Breast epithelium (tissue), 4 donors: Measurements from ENCODE around the gene LIF. TPM values are rescaled to one million over a fixed set of nuclear protein-coding genes. Genes with fewer than 3 reads are reported as not detected.

Experiments
- DNase-seq, 2 donors: peaks; one replicate each; pipeline ENCODE4 v3.0.0-alpha.2; 2019; ENCODE audit warnings: low spot score in 2 of 2
- H3K27ac ChIP-seq, 2 donors: fragments of 200-600 bp; sonication (generic) in 1 of 2; one replicate each; pipeline ENCODE4 v1.5.1; 2016 to 2019; ENCODE audit warnings: mild to moderate bottlenecking in 1 of 2
- H3K27me3 ChIP-seq, 2 donors: fragments of 200-600 bp; sonication (generic) in 1 of 2; one replicate each; pipeline versions ENCODE4 v1.5.1 to v1.6.0; 2017 to 2019; ENCODE audit warnings: control low read depth in 1 of 2, mild to moderate bottlenecking in 1 of 2
- H3K36me3 ChIP-seq: fragments of 200-600 bp; one replicate; pipeline ENCODE4 v1.5.1; 2019
- H3K4me1 ChIP-seq, 2 donors: fragments of 200-600 bp; sonication (generic); one replicate each; pipeline ENCODE4 v1.5.1; 2016 to 2019; ENCODE audit warnings: control low read depth in 1 of 2
- H3K4me3 ChIP-seq, 3 donors: fragments of 200-600 bp; sonication (generic); 1 replicate in 2 of 3; 2 replicates in 1 of 3; pipeline ENCODE4 v1.5.1; 2016 to 2019; ENCODE audit warnings: mild to moderate bottlenecking in 3 of 3, moderate library complexity in 2 of 3
- H3K9me3 ChIP-seq, 2 donors: fragments of 200-600 bp; sonication (generic) in 1 of 2; one replicate each; pipeline ENCODE4 v1.5.1; 2016 to 2019; ENCODE audit warnings: control low read depth in 1 of 2
- CTCF ChIP-seq, 3 donors: fragments of 450-650 bp; IDR thresholded peaks; one replicate each; pipeline ENCODE4 v1.5.1; 2016 to 2017; ENCODE audit warnings: antibody characterized with exemption in 3 of 3, mild to moderate bottlenecking in 3 of 3, moderate library complexity in 3 of 3
- POLR2A ChIP-seq: fragments of 450-650 bp; IDR thresholded peaks from one replicate; pipeline ENCODE4 v1.6.1; 2016; ENCODE audit warnings: antibody characterized with exemption, mild to moderate bottlenecking, moderate library complexity
- POLR2AphosphoS5 ChIP-seq, 3 donors: sonication (generic); formaldehyde crosslinking; IDR thresholded peaks; one replicate each; pipeline ENCODE4 v1.6.1; 2017; ENCODE audit warnings: antibody characterized with exemption in 3 of 3
- intact Hi-C: fragments of 100-400 bp; cut with DNase I; formaldehyde crosslinking; loops from one replicate; pipeline ENCODE4 v1.15.1; 2023; ENCODE audit warnings: low total_unique reads
- total RNA-seq, 3 donors: library from RNA; depleted of rRNA; stranded (reverse); fragments of >200 nt; gene quantifications; one replicate each; pipeline ENCODE4 v1.1.0, GENCODE V29; 2016

LIF gene
- total RNA-seq, 3 donors from 2014 or later = 1.4 to 9.5 (median 1.6) TPM

DNA sequence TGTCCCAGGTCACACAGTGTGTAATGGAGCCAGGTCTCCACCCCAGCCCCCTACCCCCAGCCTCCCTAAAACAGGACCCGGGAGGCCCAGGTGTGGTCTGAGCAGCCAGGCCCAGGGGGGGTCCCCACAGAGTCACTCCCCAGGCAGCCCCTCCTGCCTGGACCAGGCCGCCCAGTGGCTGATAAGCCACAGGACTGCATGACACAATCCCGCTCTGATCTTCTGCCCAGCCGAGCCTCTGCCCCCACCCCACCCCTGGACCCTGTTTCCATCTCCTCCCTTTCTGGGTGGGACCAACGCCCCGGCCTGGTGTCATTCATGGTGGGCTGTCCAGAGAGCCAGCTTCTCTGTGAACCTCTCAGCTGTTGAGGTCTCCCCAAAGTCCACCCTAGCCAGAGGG is 7.8 kb upstream of the LIF start:
- H3K36me3 ChIP-seq = no peaks in the 10 kb centered on the region
- peaks cover 0 to 6% of the 10 kb centered on the region in 2 donors for H3K4me1 ChIP-seq
- H3K27me3 ChIP-seq = no peaks in the 10 kb centered on the region
- intact Hi-C loops = no loop called here
- H3K9me3 ChIP-seq = no peaks in the 10 kb centered on the region
- no peak overlapping the region for H3K4me3 ChIP-seq
- no peak for DNase-seq
- TF ChIP-seq POLR2A (no peak), CTCF (IDR thresholded peaks at IDR 0.05) (no peak), POLR2AphosphoS5 (IDR thresholded peaks at IDR 0.05) (no peak)
- H3K27ac ChIP-seq = no peak overlapping the region

GRCh38 chr22:30253205-30253852 is 6.8 kb upstream of the LIF start:
- TF ChIP-seq CTCF (IDR thresholded peaks at IDR 0.05) (no peak), POLR2A (no peak), POLR2AphosphoS5 (IDR thresholded peaks at IDR 0.05) (no peak)
- Histone ChIP-seq H3K4me1 (peaks cover 0 to 6% of the 10 kb centered on the region in 2 donors), H3K9me3 (no peaks in the 10 kb centered on the region), H3K27me3 (no peaks in the 10 kb centered on the region), H3K4me3 (no peak overlapping the region), H3K27ac (peak overlapping the region; percentile 17 to 63), H3K36me3 (no peaks in the 10 kb centered on the region)
- intact Hi-C loops = no loop called here
- DNase-seq = no peak

- no peaks in the 10 kb centered on the region for H3K27me3 ChIP-seq
- H3K4me1 ChIP-seq = peaks cover 0 to 6% of the 10 kb centered on the region in 2 donors
- intact Hi-C loops = no loop called here
- no peak for TF ChIP-seq POLR2A
- no peak for TF ChIP-seq POLR2AphosphoS5 (IDR thresholded peaks at IDR 0.05)
- no peak for TF ChIP-seq CTCF (IDR thresholded peaks at IDR 0.05)
- peak overlapping the region; percentile 17 to 63 for H3K27ac ChIP-seq
- H3K4me3 ChIP-seq = no peak overlapping the region
- no peaks in the 10 kb centered on the region for H3K9me3 ChIP-seq
- no peak for DNase-seq
- no peaks in the 10 kb centered on the region for H3K36me3 ChIP-seq
These were observed 6.0 kb upstream of the LIF start for GRCh38 chr22:30252411-30253204.

DNA sequence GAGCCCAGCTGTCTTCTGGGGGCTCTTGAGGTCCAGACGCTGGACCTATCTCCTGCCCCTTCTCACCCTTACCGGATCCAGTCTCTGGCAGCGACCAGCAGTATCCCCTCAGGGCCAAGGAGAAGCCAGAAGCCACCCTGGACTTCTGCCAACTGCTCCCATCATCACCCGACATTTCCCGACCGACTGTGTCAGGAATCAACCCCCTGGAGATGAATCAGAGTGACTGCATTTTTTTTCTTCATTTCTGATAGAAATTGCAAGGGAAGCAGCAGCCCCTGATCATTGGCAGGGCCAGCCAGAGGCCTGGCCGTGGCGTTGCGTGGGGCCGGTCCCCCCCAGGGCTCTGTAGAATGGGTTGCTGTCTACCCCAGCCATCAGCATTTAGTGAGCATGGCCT is 5.2 kb upstream of the LIF start:
- DNase-seq = no peak
- peaks cover 0 to 9% of the 10 kb centered on the region in 2 donors for H3K4me1 ChIP-seq
- H3K27ac ChIP-seq = peak overlapping the region in 1 of 2 donors; percentile 63
- no peaks in the 10 kb centered on the region for H3K27me3 ChIP-seq
- no peaks in the 10 kb centered on the region for H3K36me3 ChIP-seq
- H3K4me3 ChIP-seq = no peak overlapping the region
- no peaks in the 10 kb centered on the region for H3K9me3 ChIP-seq
- TF ChIP-seq POLR2AphosphoS5 (IDR thresholded peaks at IDR 0.05) (no peak), POLR2A (no peak), CTCF (IDR thresholded peaks at IDR 0.05) (no peak)
- intact Hi-C loops = no loop called here

- intact Hi-C loops = no loop called here
- H3K9me3 ChIP-seq = no peaks in the 10 kb centered on the region
- peak in 1 of 2 donors; percentile 70 for DNase-seq
- no peaks in the 10 kb centered on the region for H3K36me3 ChIP-seq
- peaks cover 0 to 9% of the 10 kb centered on the region in 2 donors for H3K4me1 ChIP-seq
- H3K4me3 ChIP-seq = no peak overlapping the region
- H3K27me3 ChIP-seq = no peaks in the 10 kb centered on the region
- peak overlapping the region in 1 of 2 donors; percentile 58 for H3K27ac ChIP-seq
- TF ChIP-seq CTCF (IDR thresholded peaks at IDR 0.05) (no peak), POLR2AphosphoS5 (IDR thresholded peaks at IDR 0.05) (no peak), POLR2A (no peak)
These were observed 4.2 kb upstream of the LIF start for GRCh38 chr22:30250661-30251267.
